ENCODE measurements around the gene RAPGEF4. TPM values are rescaled to one million over a fixed set of nuclear protein-coding genes. Genes with fewer than 3 reads are reported as not detected.

RAPGEF4 gene
- total and polyA plus RNA-seq, 2 of the 13 experiments (the other 11 are each of a cell fraction or from before 2014, with no cell fraction given) = 0.78 to 0.91 TPM

DNA sequence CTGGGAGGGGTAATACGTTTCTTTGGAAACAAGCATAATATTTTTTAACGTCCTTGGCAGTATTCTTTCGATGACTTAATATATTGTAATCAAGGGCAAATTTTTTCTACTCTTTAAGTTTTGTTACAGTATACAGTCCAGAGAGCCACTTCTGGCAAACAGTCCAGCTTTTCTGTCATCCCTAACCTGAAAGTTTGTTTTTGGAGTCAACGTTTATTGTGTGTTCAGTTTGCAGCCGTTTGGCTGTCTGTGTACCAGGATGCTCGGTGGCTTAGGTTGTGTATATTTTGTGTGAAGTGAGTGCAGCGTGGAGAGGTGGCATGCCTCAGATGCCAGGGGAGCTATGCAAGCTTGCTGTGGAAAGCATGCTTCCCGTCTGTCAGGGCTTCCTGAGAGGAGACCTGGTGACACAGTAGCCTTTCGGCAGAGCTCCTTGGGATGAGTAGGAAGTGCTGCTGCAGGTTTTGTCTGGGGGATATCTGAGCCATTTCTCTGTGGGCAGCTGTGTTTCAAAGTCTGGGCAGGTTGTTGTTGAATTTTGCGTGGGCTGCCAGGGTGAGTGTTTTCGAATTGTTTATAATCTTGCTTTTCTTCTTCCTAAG lies 354.7 kb downstream of the RAPGEF4 start:
- no peak for ATAC-seq
- TF ChIP-seq, protein P1, sequence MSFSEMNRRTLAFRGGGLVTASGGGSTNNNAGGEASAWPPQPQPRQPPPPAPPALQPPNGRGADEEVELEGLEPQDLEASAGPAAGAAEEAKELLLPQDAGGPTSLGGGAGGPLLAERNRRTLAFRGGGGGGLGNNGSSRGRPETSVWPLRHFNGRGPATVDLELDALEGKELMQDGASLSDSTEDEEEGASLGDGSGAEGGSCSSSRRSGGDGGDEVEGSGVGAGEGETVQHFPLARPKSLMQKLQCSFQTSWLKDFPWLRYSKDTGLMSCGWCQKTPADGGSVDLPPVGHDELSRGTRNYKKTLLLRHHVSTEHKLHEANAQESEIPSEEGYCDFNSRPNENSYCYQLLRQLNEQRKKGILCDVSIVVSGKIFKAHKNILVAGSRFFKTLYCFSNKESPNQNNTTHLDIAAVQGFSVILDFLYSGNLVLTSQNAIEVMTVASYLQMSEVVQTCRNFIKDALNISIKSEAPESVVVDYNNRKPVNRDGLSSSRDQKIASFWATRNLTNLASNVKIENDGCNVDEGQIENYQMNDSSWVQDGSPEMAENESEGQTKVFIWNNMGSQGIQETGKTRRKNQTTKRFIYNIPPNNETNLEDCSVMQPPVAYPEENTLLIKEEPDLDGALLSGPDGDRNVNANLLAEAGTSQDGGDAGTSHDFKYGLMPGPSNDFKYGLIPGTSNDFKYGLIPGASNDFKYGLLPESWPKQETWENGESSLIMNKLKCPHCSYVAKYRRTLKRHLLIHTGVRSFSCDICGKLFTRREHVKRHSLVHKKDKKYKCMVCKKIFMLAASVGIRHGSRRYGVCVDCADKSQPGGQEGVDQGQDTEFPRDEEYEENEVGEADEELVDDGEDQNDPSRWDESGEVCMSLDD (CRISPR knock-in tag; IDR thresholded peaks at IDR 0.05; ENCODE audit: borderline replicate concordance) = no peak
- no peak for TF ChIP-seq ZNF607 (CRISPR knock-in tag; IDR thresholded peaks at IDR 0.05; ENCODE audit: borderline replicate concordance)
- no peak for TF ChIP-seq ZNF709 (CRISPR knock-in tag; IDR thresholded peaks at IDR 0.05)
- TF ChIP-seq MZF1 (CRISPR knock-in tag; IDR thresholded peaks at IDR 0.05; ENCODE audit: borderline replicate concordance) = no peak
- TF ChIP-seq, protein P2, sequence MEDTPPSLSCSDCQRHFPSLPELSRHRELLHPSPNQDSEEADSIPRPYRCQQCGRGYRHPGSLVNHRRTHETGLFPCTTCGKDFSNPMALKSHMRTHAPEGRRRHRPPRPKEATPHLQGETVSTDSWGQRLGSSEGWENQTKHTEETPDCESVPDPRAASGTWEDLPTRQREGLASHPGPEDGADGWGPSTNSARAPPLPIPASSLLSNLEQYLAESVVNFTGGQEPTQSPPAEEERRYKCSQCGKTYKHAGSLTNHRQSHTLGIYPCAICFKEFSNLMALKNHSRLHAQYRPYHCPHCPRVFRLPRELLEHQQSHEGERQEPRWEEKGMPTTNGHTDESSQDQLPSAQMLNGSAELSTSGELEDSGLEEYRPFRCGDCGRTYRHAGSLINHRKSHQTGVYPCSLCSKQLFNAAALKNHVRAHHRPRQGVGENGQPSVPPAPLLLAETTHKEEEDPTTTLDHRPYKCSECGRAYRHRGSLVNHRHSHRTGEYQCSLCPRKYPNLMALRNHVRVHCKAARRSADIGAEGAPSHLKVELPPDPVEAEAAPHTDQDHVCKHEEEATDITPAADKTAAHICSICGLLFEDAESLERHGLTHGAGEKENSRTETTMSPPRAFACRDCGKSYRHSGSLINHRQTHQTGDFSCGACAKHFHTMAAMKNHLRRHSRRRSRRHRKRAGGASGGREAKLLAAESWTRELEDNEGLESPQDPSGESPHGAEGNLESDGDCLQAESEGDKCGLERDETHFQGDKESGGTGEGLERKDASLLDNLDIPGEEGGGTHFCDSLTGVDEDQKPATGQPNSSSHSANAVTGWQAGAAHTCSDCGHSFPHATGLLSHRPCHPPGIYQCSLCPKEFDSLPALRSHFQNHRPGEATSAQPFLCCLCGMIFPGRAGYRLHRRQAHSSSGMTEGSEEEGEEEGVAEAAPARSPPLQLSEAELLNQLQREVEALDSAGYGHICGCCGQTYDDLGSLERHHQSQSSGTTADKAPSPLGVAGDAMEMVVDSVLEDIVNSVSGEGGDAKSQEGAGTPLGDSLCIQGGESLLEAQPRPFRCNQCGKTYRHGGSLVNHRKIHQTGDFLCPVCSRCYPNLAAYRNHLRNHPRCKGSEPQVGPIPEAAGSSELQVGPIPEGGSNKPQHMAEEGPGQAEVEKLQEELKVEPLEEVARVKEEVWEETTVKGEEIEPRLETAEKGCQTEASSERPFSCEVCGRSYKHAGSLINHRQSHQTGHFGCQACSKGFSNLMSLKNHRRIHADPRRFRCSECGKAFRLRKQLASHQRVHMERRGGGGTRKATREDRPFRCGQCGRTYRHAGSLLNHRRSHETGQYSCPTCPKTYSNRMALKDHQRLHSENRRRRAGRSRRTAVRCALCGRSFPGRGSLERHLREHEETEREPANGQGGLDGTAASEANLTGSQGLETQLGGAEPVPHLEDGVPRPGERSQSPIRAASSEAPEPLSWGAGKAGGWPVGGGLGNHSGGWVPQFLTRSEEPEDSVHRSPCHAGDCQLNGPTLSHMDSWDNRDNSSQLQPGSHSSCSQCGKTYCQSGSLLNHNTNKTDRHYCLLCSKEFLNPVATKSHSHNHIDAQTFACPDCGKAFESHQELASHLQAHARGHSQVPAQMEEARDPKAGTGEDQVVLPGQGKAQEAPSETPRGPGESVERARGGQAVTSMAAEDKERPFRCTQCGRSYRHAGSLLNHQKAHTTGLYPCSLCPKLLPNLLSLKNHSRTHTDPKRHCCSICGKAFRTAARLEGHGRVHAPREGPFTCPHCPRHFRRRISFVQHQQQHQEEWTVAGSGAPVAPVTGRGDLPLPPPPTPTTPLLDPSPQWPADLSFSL (CRISPR knock-in tag; IDR thresholded peaks at IDR 0.05) = no peak
- TF ChIP-seq SIX1 (CRISPR knock-in tag; IDR thresholded peaks at IDR 0.05; ENCODE audit: borderline replicate concordance) = no peak
- TF ChIP-seq, protein P3, sequence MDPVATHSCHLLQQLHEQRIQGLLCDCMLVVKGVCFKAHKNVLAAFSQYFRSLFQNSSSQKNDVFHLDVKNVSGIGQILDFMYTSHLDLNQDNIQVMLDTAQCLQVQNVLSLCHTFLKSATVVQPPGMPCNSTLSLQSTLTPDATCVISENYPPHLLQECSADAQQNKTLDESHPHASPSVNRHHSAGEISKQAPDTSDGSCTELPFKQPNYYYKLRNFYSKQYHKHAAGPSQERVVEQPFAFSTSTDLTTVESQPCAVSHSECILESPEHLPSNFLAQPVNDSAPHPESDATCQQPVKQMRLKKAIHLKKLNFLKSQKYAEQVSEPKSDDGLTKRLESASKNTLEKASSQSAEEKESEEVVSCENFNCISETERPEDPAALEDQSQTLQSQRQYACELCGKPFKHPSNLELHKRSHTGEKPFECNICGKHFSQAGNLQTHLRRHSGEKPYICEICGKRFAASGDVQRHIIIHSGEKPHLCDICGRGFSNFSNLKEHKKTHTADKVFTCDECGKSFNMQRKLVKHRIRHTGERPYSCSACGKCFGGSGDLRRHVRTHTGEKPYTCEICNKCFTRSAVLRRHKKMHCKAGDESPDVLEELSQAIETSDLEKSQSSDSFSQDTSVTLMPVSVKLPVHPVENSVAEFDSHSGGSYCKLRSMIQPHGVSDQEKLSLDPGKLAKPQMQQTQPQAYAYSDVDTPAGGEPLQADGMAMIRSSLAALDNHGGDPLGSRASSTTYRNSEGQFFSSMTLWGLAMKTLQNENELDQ (CRISPR knock-in tag; IDR thresholded peaks at IDR 0.05; ENCODE audit: borderline replicate concordance) = no peak
- TF ChIP-seq, protein P4, sequence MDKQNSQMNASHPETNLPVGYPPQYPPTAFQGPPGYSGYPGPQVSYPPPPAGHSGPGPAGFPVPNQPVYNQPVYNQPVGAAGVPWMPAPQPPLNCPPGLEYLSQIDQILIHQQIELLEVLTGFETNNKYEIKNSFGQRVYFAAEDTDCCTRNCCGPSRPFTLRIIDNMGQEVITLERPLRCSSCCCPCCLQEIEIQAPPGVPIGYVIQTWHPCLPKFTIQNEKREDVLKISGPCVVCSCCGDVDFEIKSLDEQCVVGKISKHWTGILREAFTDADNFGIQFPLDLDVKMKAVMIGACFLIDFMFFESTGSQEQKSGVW (CRISPR knock-in tag; IDR thresholded peaks at IDR 0.05; ENCODE audit: borderline replicate concordance) = no peak
- no peak for TF ChIP-seq NPAS2 (CRISPR knock-in tag; IDR thresholded peaks at IDR 0.05; ENCODE audit: borderline replicate concordance)
- no peak for TF ChIP-seq MIXL1 (CRISPR knock-in tag; IDR thresholded peaks at IDR 0.05)

More for the DNA sequence above, 354.7 kb downstream of the RAPGEF4 start:
- WGBS (ENCODE audit: low lambda C conversion rate) = 86% methylated on average over 11 of the region's 11 CpGs
- Histone ChIP-seq H3K9ac (ENCODE audit: insufficient read depth, low read depth, low read length) (no peak overlapping the region), H4K20me1 (ENCODE audit: insufficient read depth, low read length) (no peaks in the 10 kb centered on the region), H3K27ac (ENCODE audit: extremely low read length, insufficient read depth, low read length) (no peak overlapping the region), H3K27me3 (ENCODE audit: control insufficient read depth in 1 of 2, insufficient read depth in 2 of 2, low read length in 2 of 2) (no peaks in the 10 kb centered on the region), H3K4me2 (ENCODE audit: low read depth, low read length) (no peak overlapping the region), H3K9me3 (ENCODE audit: low read length) (no peaks in the 10 kb centered on the region), H3K4me3 (replicated peaks in 1 of 3; ENCODE audit: insufficient read depth in 1 of 3, low read depth in 2 of 3, low read length in 3 of 3) (no peak overlapping the region), H3K4me1 (ENCODE audit: insufficient read depth, low read length) (peaks cover 23% of the 10 kb centered on the region), H3K36me3 (replicated peaks in 1 of 2; ENCODE audit: control insufficient read depth in 1 of 2, insufficient read depth in 2 of 2, low read length in 2 of 2) (peaks cover 0 to 16% of the 10 kb centered on the region in 2 experiments; a peak in 4 of 5 replicates), H3K79me2 (ENCODE audit: insufficient read depth, low read length) (peaks cover 3% of the 10 kb centered on the region), H2AFZ (ENCODE audit: low read length) (no peak overlapping the region)
- DNase-seq (ENCODE audit: low spot score) = no peak
- ChIA-PET CTCF (ENCODE audit: low intra/inter-chr PET ratio, low total read pairs) (no interaction called here), POLR2A (no interaction called here)
- in situ Hi-C loops (cut with HindIII; ENCODE audit: extremely low pct_ligation_motif_present, low pct_unique_long_range_greater_than_20kb) (no loop called here), intact Hi-C loops (cut with micrococcal nuclease; ENCODE audit: unreplicated experiment) (no loop called here)
- FAIRE-seq = no peak
- BruUV-seq (replicated peaks) = no TSS peak

Measured in HepG2 (cell line).